Heart right ventricle (tissue), 16 donors: ENCODE measurements around the gene DENND1A. TPM values are rescaled to one million over a fixed set of nuclear protein-coding genes. Genes with fewer than 3 reads are reported as not detected.

Experiments used
- ATAC-seq, 8 donors: fragments of 200-7000 bp; cut with Tn5 transposase; one replicate each; pipeline ENCODE4 v1.9.1; 2020; ENCODE audit warnings: mild to moderate bottlenecking in 8 of 8, moderate library complexity in 8 of 8, moderate number of reproducible peaks in 1 of 8
- DNase-seq, 2 donors: peaks; one replicate each; pipeline ENCODE4 v3.0.0-alpha.2; 2020
- H3K27ac ChIP-seq, 10 donors: fragments of 200-600 bp; sonication (generic) in 2 of 10; one replicate each; pipeline versions ENCODE4 v1.5.0 to v1.8.0; 2020 to 2022; ENCODE audit warnings: mild to moderate bottlenecking in 3 of 10
- H3K27me3 ChIP-seq, 7 donors: fragments of 200-600 bp; one replicate each; pipeline ENCODE4 v1.8.0; 2021 to 2022; ENCODE audit warnings: mild to moderate bottlenecking in 2 of 7
- H3K36me3 ChIP-seq, 9 donors: fragments of 200-600 bp; sonication (generic) in 1 of 9; one replicate each; pipeline versions ENCODE4 v1.5.0 to v1.8.0; 2020 to 2022; ENCODE audit warnings: mild to moderate bottlenecking in 2 of 9
- H3K4me1 ChIP-seq, 9 donors: fragments of 200-600 bp; sonication (generic) in 1 of 9; one replicate each; pipeline versions ENCODE4 v1.5.0 to v1.8.0; 2020 to 2022; ENCODE audit warnings: mild to moderate bottlenecking in 4 of 9
- H3K4me3 ChIP-seq, 10 donors: fragments of 200-600 bp; sonication (generic) in 2 of 10; one replicate each; pipeline versions ENCODE4 v1.5.0 to v1.8.0; 2020 to 2022; ENCODE audit warnings: mild to moderate bottlenecking in 7 of 10, moderate library complexity in 2 of 10
- H3K9me3 ChIP-seq, 11 donors: fragments of 200-600 bp in 10 of 11; sonication (generic) in 2 of 11; one replicate each; pipeline versions ENCODE4 v1.5.0 to v1.8.0; 2013 to 2022; ENCODE audit warnings: mild to moderate bottlenecking in 2 of 11, control low read depth in 1 of 11, moderate library complexity in 1 of 11
- CTCF ChIP-seq, 9 donors: fragments of 200-600 bp; sonication (generic) in 2 of 9; IDR thresholded peaks; one replicate each; pipeline versions ENCODE4 v1.5.0 to v1.8.0; 2021 to 2022; ENCODE audit warnings: antibody characterized with exemption in 9 of 9, mild to moderate bottlenecking in 5 of 9, moderate library complexity in 1 of 9
- WGBS, 2 donors: extraction: QIAGEN DNeasy Blood & Tissue Kit; methylation state at CpG; one replicate each; pipeline ENCODE4 v1.1.7; 2013; ENCODE audit warnings: inconsistent platforms in 1 of 2; 5-methylcytosine and 5-hydroxymethylcytosine counted together
- intact Hi-C, 10 donors: fragments of 100-400 bp; cut with DNase I; formaldehyde crosslinking; loops; one replicate each; pipeline versions ENCODE4 v1.11.1 to v1.14.2; 2022
- polyA plus RNA-seq, 2 donors: library from polyadenylated mRNA; stranded (reverse); fragments of 200-250 nt; gene quantifications; one replicate each; pipeline ENCODE4 v1.2.3, GENCODE V29; 2013
- total RNA-seq, 10 donors: library from RNA; stranded (reverse); fragmentation: NEBNext Ultra II Directional in 3 of 10; extraction: Animal tissue kit (Norgen Biotek cat#: 25700) in 3 of 10; gene quantifications; one replicate each; pipeline versions ENCODE4 v1.2.1 to v1.2.4, GENCODE V29; 2021 to 2023
- donor health status: Arrhythmogenic right ventricular cardiomyopathy.
- donor health status: ischemic (EF 13 %, LVEDD 7.1; RV severe dilation, severe dysfunction).
- donor health status: healthy with polysubstance abuse.
- donor health status: DM: no; HTN: yes; CAD: no.
- donor health status: DM: no; HTN: no; CAD: no.
- donor health status: ischemic (EF 25% LVEDD 6.9; RV normal size, moderate dysfunction).
- donor health status: ischemic (EF 25% LVEDD 5.7; RV mildly dilated, moderate dysfunction).
- donor health status: healthy.
- donor health status: DM: yes; HTN: yes; CAD: no.
- donor health status: Ischemic cardiomyopathy.
- donor health status: ischemic (EF 35%, LVEDD 5.7; RV mildly dilated, moderate dysfunction).
- donor health status: nonischemic (EF 11% LVEDD 7.7; RV severe dilation, severe dysfunction).
- donor health status: DM: yes; HTN: yes; CAD: no.
- donor health status: PGD.
- donor health status: ischemic (EF 29% LVEDD 5.4; RV normal size, mild dysfunction).
- donor health status: nonischemic (EF 23%, LVEDD 6.1; RV moderate dilation, normal function).

Gene DENND1A
- total and polyA plus RNA-seq, 12 donors = 7.3 to 19.6 (median 12.2) TPM

- no peak for ATAC-seq
- TF ChIP-seq CTCF (IDR thresholded peaks at IDR 0.05) = no peak
These were observed 571.6 kb downstream of the DENND1A start for GRCh38 chr9:123358181-123358905.

DNA sequence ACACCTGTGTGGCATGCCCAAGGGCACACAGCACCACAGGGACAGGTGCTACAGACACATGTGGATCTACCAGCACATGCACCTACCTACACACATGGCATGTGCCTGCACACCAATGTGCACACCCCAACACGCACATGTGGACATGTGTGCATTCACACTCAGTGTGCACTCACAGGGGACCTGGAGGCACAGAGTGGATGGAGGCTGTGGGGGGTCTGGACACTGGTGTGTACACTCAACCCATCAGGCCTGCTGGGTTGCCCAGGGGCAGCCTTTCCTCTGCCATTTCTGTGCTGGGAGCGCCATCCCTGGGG, 572.2 kb downstream of the DENND1A start:
- H3K9me3 ChIP-seq = no peaks in the 10 kb centered on the region
- no peak overlapping the region for H3K27ac ChIP-seq
- H3K27me3 ChIP-seq = peaks cover 0 to 41% (median 13%) of the 10 kb centered on the region in 7 donors
- intact Hi-C loops = loop anchor here in 3 of 10 donors (10.0 kb wide), 3 partner anchors 273 to 893 kb away; no protein-coding TSS in a partner anchor
- peaks cover 0 to 15% (median 0%) of the 10 kb centered on the region in 9 donors for H3K4me1 ChIP-seq
- H3K4me3 ChIP-seq = no peak overlapping the region
- no peak for TF ChIP-seq CTCF (IDR thresholded peaks at IDR 0.05)
- ATAC-seq (no peak), DNase-seq (no peak)
- no peaks in the 10 kb centered on the region for H3K36me3 ChIP-seq
- 94 to 97% methylated on average over 2 of the region's 2 CpGs for WGBS, 2 donors

More at GRCh38 chr9:123358181-123358905, 571.6 kb downstream of the DENND1A start:
- WGBS, 2 donors = 78 to 82% methylated on average over 10 of the region's 10 CpGs
- no peak overlapping the region for H3K4me3 ChIP-seq
- H3K27ac ChIP-seq = no peak overlapping the region
- no peaks in the 10 kb centered on the region for H3K9me3 ChIP-seq
- H3K27me3 ChIP-seq = peaks cover 0 to 43% (median 12%) of the 10 kb centered on the region in 7 donors
- intact Hi-C loops = loop anchor here in 3 of 10 donors (10.0 kb wide), 3 partner anchors 274 to 894 kb away; no protein-coding TSS in a partner anchor
- no peak for DNase-seq
- H3K4me1 ChIP-seq = peaks cover 0 to 15% (median 0%) of the 10 kb centered on the region in 9 donors
- no peaks in the 10 kb centered on the region for H3K36me3 ChIP-seq

DNA sequence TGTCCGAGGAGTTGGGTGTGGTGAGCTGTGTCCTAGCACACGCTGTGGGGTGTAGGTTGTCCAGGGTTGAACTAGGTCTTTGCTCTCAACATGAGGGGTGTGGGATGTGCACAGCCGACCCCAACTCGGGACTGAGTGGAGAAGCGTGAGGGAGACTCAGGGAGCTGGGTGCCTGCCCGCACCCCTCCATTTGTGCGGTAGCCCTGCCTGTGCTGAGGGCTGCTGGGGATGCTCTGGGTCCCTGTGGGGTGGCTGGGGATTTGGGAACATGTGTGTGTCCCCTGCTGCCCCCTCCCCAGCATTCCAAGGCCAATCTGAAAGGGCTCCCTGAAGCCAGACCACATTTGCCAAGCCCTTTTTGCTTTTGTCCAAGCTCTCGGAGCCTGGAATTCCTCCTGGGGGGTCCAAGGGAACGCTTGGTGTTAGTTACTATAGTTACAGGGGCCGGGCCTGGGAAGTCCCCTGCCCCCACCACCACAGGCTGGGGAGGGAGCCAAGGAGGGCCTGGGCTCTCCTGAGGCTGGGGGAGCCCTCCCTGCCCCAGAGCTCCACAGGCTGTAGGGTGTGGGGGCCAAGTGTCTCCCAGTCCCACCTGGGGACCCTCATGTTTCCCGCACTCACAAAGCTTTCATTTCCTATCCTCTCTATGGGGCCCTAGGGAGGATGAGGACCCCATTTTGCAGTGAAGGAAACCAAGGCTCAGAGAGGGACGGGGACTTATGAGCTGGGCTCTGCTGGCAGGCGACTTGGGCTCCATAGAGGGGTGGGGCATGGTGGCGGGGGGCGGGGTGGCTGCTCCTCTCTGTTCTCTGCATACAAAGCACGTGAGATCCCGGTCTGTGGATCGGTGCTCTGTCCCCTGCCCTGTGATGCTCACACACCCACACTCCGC, 572.8 kb downstream of the DENND1A start:
- H3K27ac ChIP-seq = no peak overlapping the region
- 66 to 74% methylated on average over 19 of the region's 19 CpGs for WGBS, 2 donors
- DNase-seq (no peak), ATAC-seq (no peak)
- H3K36me3 ChIP-seq = no peaks in the 10 kb centered on the region
- peaks cover 0 to 15% (median 0%) of the 10 kb centered on the region in 9 donors for H3K4me1 ChIP-seq
- no peaks in the 10 kb centered on the region for H3K9me3 ChIP-seq
- no peak overlapping the region for H3K4me3 ChIP-seq
- no peak for TF ChIP-seq CTCF (IDR thresholded peaks at IDR 0.05)
- intact Hi-C loops = loop anchor here in 3 of 10 donors (10.0 kb wide), 3 partner anchors 272 to 892 kb away; no protein-coding TSS in a partner anchor
- peaks cover 0 to 41% (median 13%) of the 10 kb centered on the region in 7 donors for H3K27me3 ChIP-seq

GRCh38 chr9:123355761-123356431, 574.0 kb downstream of the DENND1A start, which contains the start of gene CRB2:
TSS of gene CRB2 (plus strand) at chr9:123356197. CDS start at chr9:123356261, 64 bp downstream.
- Histone ChIP-seq H3K9me3 (no peaks in the 10 kb centered on the region), H3K36me3 (no peaks in the 10 kb centered on the region), H3K4me3 (no peak within 1 kb of the TSS), H3K27ac (no peak within 1 kb of the TSS), H3K27me3 (peaks cover 0 to 33% (median 13%) of the 10 kb centered on the region in 7 donors), H3K4me1 (peaks cover 0 to 15% (median 0%) of the 10 kb centered on the region in 9 donors)
- WGBS, 2 donors = 54 to 70% methylated on average over 13 to 17 of the region's 17 CpGs
- ATAC-seq (no peak), DNase-seq (no peak)
- TF ChIP-seq CTCF (IDR thresholded peaks at IDR 0.05) = no peak
- intact Hi-C loops = loop anchor here in 4 of 10 donors (2.0 to 10.0 kb wide), 4 partner anchors 29 to 891 kb away; no protein-coding TSS in a partner anchor
